ENCODE measurements around the gene GCH1.

- TF ChIP-seq CTCF (IDR thresholded peaks at IDR 0.05; ENCODE audit: low read length) (no peak), EZH2phosphoT487 (IDR thresholded peaks at IDR 0.05; ENCODE audit: low read length) (no peak), EZH2 (optimal IDR thresholded peaks at IDR 0.05; ENCODE audit: low read depth, low read length) (no peak)
These were observed 79.9 kb downstream of the GCH1 start for GRCh38 chr14:54822685-54823084.

All from MM.1S (cell line).